Measurements from ENCODE around the gene CDKN2D. TPM values are rescaled to one million over a fixed set of nuclear protein-coding genes. Genes with fewer than 3 reads are reported as not detected.

The CDKN2D gene
- total RNA-seq, 1 donor from 2014 or later = 17.2 TPM

DNA sequence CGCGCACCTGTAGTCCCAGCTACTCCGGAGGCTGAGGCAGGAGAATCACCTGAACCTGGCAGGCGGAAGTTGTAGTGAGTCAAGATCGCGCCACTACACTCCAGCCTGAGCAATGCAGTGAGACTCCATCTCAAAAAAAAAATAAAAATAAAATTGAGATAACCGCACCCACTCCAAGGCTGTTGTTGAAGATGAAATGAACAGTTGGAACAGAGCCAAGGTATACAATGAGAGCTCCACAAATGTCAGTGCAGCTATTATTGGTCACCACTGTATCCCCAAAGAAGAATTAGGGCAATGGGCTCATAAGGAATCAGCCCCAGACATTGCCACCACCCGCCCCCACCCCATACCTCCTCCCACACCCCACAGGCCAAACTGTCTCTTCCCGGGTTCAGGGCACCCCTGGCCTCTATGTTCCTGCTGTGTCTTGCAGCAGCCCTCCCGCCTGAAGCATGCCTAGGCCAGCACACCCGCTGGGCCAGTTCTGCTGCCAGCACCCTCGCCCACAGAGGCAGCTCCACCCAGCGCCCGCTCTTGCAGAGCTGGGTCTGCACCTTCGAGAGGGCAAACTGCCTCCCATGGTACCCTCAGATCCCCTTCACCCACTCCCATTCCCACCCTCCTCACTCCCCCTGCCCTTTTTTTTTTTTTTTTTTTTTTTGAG is 48.0 kb downstream of the CDKN2D start:
- no peak for DNase-seq

DNA sequence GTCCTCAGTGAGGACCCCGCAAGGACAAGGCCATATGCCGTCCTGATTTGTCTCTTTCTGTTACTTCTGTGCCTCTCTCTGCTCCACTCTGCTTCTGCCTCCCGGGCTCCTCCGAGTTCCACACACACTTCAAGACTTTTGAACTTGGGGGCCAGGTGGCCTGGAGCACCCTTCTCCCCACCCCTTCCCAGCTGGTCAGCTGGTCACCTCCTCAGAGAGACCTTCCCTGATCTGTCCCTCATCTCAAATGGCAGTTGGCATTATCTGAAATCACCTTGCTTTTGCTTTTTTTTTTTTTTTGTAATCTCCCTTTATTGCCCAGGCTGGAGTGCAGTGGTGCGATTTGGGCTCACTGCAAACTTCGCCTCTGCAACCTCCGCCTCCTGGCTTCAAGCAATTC is 49.4 kb downstream of the CDKN2D start:
- no peak for DNase-seq

DNA sequence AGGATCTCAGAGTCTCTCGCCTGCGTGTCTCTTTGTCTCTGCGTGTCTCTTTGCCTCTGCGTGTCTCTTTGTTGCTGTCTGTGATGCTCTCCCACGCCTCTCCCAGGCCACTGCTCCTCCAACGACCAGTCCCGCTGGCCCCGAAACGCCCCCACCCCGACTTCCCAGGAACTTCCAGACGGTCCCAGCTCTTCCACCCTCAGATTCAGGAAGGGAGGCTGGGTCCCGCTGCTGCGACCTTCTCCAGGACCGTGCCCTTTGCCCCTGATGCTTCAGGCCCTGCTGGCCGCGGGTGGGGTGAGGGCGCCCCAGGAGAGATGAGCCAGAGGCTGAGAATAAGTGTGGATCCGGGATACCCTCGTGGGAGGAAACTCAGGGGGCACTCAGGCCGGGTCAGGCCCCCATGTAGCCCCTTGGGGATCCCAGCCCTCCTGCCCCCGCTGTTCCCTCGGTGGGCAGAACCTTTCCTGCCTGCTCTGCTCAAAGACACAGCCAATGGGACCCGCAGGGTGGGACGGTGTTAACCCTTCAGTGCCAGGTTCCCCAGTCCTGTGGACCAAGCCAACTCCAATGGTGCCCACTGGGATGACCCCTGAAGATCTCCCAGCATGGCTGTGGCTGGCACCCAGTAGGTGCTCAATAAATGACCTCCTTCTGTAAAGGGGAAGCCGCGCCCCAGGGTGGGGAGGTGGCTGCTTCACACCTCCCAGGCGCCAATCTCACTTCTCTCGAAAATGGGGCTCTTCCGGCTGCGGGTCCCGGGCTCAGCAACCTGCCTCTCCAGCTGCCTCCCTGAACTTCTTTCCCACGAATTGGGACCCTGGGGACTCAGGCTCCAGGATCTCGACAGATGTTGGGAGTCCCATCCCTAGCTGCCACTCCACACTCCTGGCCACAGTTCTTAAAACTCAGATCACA is 50.1 kb downstream of the CDKN2D start:
- no peak for DNase-seq

DNA sequence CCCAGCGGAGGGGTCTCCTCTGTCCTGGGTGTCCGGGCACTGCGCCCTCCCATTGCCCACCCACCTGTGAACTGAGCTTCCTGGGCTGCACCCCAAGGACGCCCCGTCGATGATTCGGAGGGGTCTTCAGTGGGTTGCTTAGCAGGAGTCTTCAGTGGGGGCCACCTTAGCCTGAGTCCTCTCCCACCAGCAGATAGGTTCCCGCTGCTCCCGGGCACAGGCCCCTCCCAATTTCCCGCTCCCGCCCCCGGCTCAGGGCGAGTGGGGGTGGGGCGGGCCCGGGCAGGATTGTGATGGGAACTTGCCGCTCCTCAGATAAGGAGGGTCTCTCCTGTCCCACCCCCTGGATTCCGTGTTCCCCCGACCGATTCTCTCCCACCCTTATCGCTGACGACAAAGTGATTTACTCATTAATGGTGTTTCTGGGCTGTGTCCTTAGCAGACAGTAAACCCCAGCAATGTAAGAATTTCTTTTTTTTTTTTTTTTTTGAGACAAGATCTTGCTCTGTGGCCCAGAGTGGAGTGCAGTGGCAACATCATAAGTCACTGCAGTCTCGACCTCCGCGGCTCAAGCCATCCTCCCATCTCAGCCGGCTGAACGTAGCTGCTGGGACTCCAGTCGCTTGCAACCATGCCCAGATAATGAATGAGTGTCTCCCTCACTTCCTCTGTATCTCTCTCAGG is 50.9 kb downstream of the CDKN2D start:
- no peak for DNase-seq

DNA sequence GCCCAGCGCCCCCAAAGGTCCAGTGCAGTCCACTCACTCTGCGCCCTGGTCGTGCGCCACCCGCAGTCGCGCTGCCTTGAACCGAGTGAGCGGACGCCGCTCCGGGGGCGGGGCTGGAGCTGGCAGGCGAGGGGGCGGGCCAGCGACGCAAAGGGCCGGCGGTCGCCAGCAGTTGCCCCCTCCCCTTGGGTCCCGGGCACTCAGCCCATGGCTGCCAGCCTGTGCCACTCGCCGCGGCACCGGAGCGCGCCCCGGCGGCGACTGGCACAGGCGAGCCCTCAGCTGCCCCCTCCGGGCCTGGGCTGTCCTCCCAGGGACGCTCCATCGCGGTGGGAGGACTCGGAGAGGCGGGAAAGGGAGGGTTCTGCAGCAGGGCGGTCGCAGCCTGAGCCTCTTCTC is 51.4 kb downstream of the CDKN2D start, which contains the start of gene S1PR5:
S1PR5 (minus strand) TSS at position 87 of the 399 bp plus-strand sequence. CDS start 2,436 bp downstream, outside the sequence.
- DNase-seq = no peak

DNA sequence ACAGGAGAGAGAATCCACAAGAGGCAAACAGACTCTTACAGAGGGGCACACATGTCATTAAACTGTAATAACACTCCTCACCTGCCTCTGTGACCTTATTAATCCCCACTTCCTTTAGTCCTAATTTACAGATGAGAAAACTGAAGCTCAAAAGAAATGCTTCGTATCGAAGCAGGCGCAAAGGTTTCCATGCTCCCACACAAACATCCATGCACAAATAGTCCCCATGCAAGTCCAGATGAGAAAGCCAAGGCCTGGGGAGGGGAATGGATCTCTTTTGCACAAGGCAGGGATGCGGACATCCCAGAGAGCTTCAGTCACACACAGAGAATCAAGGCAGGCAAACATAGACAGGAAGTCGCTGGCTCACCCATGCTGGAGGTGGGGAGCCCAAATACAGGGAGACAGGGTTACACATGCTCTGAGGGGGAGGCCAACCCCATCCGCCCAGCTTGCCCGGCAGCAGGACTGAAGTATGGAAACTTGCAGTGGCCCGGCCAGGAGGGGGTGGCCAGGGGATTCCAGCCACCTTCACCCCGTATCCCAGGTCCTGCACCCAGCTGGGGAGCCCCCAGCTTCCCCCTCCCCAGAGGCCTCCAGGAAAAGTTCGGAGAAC is 52.0 kb downstream of the CDKN2D start:
- DNase-seq = no peak

Small RNA genes within 50 kb of the gene (small RNA-seq; reads per million reads assigned to genes)
- not detected for gene MIR1238 (ENCODE audit: low replicate concordance)
- not detected for gene RNU7-140P (ENCODE audit: low replicate concordance)

Other genes with a start within 250 kb of the CDKN2D start
- gene RAVER1, start 235.4 kb downstream of the CDKN2D start, total RNA-seq = 6.4 TPM
- gene ICAM3, start 229.4 kb downstream of the CDKN2D start, total RNA-seq = 9.4 TPM
- 63.6 TPM for gene TYK2, start 188.4 kb downstream of the CDKN2D start, total RNA-seq
- gene CDC37, start 165.4 kb downstream of the CDKN2D start, total RNA-seq = 80.6 TPM
- 2.4 TPM for gene PDE4A, start 148.4 kb downstream of the CDKN2D start, total RNA-seq
- 32.8 TPM for gene KEAP1, start 65.6 kb downstream of the CDKN2D start, total RNA-seq
- 6.6 TPM for gene S1PR5, start 51.5 kb downstream of the CDKN2D start, total RNA-seq
- gene ATG4D, start 25.1 kb downstream of the CDKN2D start, total RNA-seq = 11.1 TPM
- 12.0 TPM for gene KRI1, start 3.0 kb downstream of the CDKN2D start, total RNA-seq
- gene AP1M2, start 18.3 kb upstream of the CDKN2D start, total RNA-seq = 18.0 TPM
- gene SLC44A2, start 56.6 kb upstream of the CDKN2D start, total RNA-seq = 49.0 TPM
- 98.6 TPM for gene ILF3, start 85.4 kb upstream of the CDKN2D start, total RNA-seq
- gene QTRT1, start 132.5 kb upstream of the CDKN2D start, total RNA-seq = 24.0 TPM
- 71.1 TPM for gene DNM2, start 149.1 kb upstream of the CDKN2D start, total RNA-seq